Dendritic cell treated with granulocyte-macrophage colony-stimulating factor and Interleukin-4, amounts not matched to agents 40 ng/mL and 50 ng/mL, for 4 days (primary cell): ENCODE data around the gene PRKAR2B.
"Not testable (repeated sequence)": the region's sequence is repeated elsewhere in the genome, so short reads cannot be mapped to it uniquely, and the experiment has no call there.

Source experiments
- H3K27ac Mint-ChIP-seq: one replicate; pipeline ENCODE4 v1.8.0; 2022; ENCODE audit warnings: mild to moderate bottlenecking, mixed read lengths
- H3K27me3 Mint-ChIP-seq: one replicate; pipeline ENCODE4 v1.8.0; 2022; ENCODE audit warnings: mild to moderate bottlenecking, mixed read lengths
- H3K36me3 Mint-ChIP-seq: one replicate; pipeline ENCODE4 v1.8.0; 2022; ENCODE audit warnings: low read depth, mixed read lengths
- H3K4me1 Mint-ChIP-seq: one replicate; pipeline ENCODE4 v1.8.0; 2022; ENCODE audit warnings: low read depth, mixed read lengths
- H3K4me3 Mint-ChIP-seq: one replicate; pipeline ENCODE4 v1.8.0; 2022; ENCODE audit warnings: mild to moderate bottlenecking, moderate library complexity, mixed read lengths
- H3K9me3 Mint-ChIP-seq: one replicate; pipeline ENCODE4 v1.8.0; 2022; ENCODE audit warnings: mixed read lengths
- intact Hi-C: fragments of 100-400 bp; cut with micrococcal nuclease; formaldehyde crosslinking; loops from one replicate; pipeline ENCODE4 v1.15.0; 2022

PRKAR2B gene

DNA sequence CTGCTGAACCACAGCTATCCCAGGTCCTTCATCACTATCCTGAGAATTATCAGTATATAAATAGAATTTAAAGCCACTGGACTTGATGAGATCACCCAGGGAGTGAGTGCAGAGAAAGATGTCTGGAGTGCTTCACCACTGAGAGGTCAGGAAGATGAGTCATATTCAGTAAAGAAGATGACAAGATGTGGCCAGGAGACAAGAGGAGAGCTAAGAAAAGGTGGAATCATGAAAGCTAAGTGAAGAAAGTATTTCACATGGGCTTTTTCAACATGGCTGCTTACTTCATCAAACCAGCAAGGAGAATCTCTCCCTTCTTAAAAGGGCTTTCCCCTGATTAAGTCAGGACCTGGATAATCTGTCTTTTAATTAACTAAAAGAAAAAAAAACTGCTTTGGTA lies 9.1 kb upstream of the PRKAR2B start:
- Mint-ChIP-seq H3K9me3 (peaks cover 13% of the 10 kb centered on the region), H3K27me3 (no peaks in the 10 kb centered on the region), H3K4me3 (no peak overlapping the region), H3K36me3 (no peaks in the 10 kb centered on the region), H3K4me1 (peaks cover 20% of the 10 kb centered on the region), H3K27ac (no peak overlapping the region)
- intact Hi-C loops, result no loop called here

DNA sequence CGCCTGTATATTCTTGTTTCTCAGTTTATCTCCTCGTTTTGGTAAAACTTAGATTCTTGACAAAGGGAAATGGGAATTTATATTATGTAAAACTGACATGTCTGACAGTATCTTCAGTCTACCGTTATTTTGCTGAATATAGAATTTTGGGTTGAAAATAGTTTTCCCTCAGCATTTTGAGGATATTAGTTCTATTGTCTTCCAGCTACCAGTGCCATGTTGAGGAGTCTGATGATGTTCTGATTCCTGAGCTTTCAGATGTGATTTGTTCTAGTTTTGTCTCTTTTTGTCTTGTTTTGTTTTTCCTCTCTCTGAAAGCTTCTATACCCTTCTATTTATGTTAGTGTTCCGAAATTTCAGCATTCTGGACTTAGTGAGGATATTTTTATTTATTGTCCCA lies 8.0 kb upstream of the PRKAR2B start:
- Mint-ChIP-seq H3K36me3 (no peaks in the 10 kb centered on the region), H3K27me3 (no peaks in the 10 kb centered on the region), H3K9me3 (peaks cover 13% of the 10 kb centered on the region), H3K4me1 (peaks cover 27% of the 10 kb centered on the region), H3K27ac (no peak overlapping the region), H3K4me3 (no peak overlapping the region)
- intact Hi-C loops, result no loop called here

DNA sequence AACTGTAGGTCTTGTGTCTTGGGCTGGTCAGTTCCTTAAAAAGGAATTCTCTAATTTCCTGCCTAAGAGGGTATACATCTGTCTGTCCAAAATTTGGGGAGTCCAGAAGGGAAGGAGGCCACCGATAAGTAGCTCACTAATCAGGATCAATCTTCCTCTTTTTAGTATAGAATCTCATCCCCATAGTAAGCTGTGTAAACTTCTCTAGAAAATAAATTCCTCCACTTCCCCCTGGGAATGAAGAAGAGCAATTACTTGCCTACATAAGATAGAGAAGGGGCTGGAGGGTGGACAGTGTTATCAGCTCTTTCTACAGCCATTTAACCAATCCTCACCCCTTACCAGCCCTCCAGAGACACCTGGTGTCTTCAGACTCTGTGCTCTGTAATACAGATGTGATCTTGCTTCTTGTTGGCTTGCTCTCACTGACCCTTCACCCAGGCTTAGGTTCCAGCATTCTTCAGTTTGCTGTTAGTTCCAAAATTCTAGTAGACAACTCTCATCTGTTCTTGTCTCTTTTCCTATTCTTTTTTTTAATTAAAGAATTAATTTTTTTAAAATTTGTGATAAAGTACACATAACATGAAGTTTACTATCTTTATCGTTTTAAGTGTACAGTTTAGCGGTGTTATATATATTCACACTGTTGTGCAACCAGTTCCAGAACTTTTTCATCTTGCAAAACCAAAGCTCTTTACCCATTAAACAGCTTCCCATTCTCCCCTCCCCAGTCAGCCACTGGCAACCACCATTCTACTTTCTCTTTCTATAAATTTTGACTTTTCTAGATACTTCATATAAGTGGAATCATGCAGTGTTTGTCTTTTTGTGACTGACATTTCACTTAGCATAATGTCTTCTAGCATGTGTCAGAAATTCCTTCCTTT lies 6.5 kb upstream of the PRKAR2B start:
- Mint-ChIP-seq H3K36me3 (no peaks in the 10 kb centered on the region), H3K9me3 (peaks cover 13% of the 10 kb centered on the region), H3K27me3 (no peaks in the 10 kb centered on the region), H3K27ac (peak overlapping the region; percentile 45), H3K4me3 (no peak overlapping the region), H3K4me1 (peaks cover 33% of the 10 kb centered on the region)
- intact Hi-C loops, result no loop called here

DNA sequence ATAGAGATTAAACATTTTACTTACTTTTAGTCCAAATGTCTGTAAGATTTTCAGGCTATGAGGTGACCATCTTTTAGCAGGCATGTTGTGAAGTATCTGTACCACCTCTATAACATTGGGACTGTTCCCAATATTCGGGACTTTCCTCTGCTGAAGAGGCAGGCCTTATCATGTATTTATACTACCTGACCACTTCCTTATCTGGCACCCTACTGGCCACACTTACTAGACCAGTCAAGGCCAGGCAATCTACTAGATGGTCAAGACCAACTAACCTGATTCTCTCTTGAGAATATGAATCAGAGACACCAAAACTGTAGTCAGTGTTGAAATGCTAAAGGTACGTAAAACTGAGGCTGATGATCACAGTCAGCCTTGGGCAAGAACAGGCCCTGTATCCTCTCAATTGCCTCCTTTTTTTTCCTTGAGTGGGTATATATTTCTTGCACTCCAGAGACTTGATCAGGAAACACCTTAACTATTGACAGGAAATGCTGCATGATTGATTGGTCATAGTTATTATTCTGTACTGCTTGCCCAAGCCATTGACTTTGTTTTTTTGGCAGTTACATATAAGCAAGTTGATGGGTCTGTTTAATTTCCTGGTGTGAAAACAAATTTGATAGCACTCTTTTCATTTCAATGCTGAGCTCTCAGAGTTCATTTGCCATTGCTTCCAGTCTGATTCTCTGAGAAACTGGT lies 5.2 kb upstream of the PRKAR2B start:
- Mint-ChIP-seq H3K4me1 (peaks cover 37% of the 10 kb centered on the region), H3K9me3 (peaks cover 13% of the 10 kb centered on the region), H3K36me3 (no peaks in the 10 kb centered on the region), H3K27ac (no peak overlapping the region), H3K4me3 (no peak overlapping the region), H3K27me3 (no peaks in the 10 kb centered on the region)
- intact Hi-C loops, result no loop called here

DNA sequence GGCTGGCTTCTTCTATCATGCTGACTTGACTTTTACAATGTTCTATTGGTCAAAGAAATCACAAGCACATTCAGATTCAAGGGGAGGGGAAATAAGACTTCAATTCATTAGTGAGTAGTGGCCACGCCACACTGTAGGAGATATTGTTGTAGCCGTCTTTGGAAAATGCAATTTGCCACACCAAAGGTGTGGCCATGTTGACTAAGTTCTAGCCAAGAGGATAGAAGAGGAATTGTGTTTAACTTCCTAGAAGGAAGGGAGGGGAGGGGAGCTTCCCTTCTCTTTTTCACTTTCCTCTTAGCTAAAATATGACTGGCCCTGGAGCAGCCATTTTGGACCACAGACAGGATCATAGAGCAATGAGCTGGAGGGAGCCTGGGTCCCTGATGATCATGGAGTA lies 3.4 kb upstream of the PRKAR2B start:
- peak overlapping the region; percentile 83 for H3K4me3 Mint-ChIP-seq
- intact Hi-C loops, result loop anchor here (5.0 to 10.0 kb wide), 2 partner anchors 89 to 104 kb away; no protein-coding TSS in a partner anchor
- peak overlapping the region; percentile 93 for H3K27ac Mint-ChIP-seq
- H3K4me1 Mint-ChIP-seq, result peaks cover 44% of the 10 kb centered on the region
- peaks cover 9% of the 10 kb centered on the region for H3K9me3 Mint-ChIP-seq
- H3K36me3 Mint-ChIP-seq, result peaks cover 7% of the 10 kb centered on the region
- peaks cover 3% of the 10 kb centered on the region for H3K27me3 Mint-ChIP-seq

DNA sequence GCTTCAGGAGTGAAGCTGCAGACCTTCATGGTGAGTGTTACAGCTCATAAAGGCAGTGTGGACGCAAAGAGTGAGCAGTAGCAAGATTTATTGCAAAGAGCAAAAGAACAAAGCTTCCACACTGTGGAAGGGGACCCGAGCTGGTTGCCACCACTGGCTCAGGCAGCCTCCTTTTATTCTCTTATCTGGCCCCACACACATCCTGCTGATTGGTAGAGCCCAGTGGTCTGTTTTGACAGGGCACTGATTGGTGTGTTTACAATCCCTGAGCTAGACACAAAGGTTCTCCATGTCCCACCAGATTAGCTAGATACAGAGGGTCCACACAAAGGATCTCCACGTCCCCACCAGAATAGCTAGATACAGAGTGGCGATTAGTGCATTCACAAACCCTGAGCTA lies 2.7 kb upstream of the PRKAR2B start:
- H3K9me3 Mint-ChIP-seq, H3K27me3 Mint-ChIP-seq, H3K36me3 Mint-ChIP-seq: not testable (repeated sequence)
- Mint-ChIP-seq H3K27ac (peak overlapping the region; percentile 93), H3K4me3 (peak overlapping the region; percentile 83), H3K4me1 (peaks cover 49% of the 10 kb centered on the region)
- intact Hi-C loops, result loop anchor here (5.0 to 10.0 kb wide), 2 partner anchors 89 to 103 kb away; no protein-coding TSS in a partner anchor

DNA sequence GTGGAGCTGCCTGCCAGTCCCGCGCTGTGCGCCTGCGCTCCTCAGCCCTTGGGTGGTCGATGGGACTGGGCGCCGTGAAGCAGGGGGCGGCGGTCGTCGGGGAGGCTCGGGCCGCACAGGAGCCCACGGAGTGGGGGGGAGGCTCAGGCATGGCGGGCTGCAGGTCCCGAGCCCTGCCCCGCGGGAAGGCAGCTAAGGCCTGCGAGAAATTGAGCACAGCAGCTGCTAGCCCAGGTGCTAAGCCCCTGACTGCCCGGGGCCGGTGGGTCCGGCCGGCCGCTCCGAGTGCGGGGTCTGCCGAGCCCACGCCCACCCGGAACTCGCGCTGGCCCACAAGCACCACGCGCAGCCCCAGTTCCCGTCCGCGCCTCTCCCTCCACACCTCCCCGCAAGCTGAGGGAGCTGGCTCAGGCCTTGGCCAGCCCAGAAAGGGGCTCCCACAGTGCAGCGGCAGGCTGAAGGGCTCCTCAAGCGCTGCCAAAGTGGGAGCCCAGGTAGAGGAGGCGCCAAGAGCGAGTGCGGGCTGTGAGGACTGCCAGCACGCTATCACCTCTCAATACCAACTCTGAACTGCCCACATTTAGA lies 2.1 kb upstream of the PRKAR2B start:
- H3K4me1 Mint-ChIP-seq, result peaks cover 48% of the 10 kb centered on the region
- not testable (repeated sequence) for H3K4me3 Mint-ChIP-seq, H3K27me3 Mint-ChIP-seq, H3K36me3 Mint-ChIP-seq, H3K9me3 Mint-ChIP-seq, H3K27ac Mint-ChIP-seq
- intact Hi-C loops, result loop anchor here (5.0 to 10.0 kb wide), 2 partner anchors 90 to 102 kb away; no protein-coding TSS in a partner anchor

DNA sequence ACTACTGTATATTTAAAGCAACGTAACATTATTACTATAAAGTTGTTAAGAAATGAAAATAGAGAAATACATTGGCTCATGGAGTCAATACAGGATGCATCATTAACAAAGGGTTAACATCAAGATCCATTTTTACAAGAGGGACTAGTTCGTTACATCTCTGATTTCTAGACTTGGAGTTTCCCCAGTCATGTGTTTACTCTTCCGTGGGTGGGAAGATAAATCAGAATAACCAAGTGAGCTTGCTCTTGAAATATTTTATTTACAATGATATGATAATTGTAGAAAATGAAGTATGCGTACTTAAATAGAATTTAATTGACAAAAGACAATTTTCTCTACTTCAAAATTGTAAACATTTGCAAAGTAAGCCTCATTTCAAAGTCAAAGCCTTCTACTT lies 1.0 kb upstream of the PRKAR2B start:
- peaks cover 37% of the 10 kb centered on the region for H3K4me1 Mint-ChIP-seq
- H3K4me3 Mint-ChIP-seq, result no peak overlapping the region
- H3K27me3 Mint-ChIP-seq, result peaks cover 3% of the 10 kb centered on the region
- H3K27ac Mint-ChIP-seq, result peak overlapping the region; percentile 35
- intact Hi-C loops, result loop anchor here (5.0 to 10.0 kb wide), 2 partner anchors 91 to 101 kb away; no protein-coding TSS in a partner anchor
- H3K36me3 Mint-ChIP-seq, result peaks cover 7% of the 10 kb centered on the region
- no peaks in the 10 kb centered on the region for H3K9me3 Mint-ChIP-seq

DNA sequence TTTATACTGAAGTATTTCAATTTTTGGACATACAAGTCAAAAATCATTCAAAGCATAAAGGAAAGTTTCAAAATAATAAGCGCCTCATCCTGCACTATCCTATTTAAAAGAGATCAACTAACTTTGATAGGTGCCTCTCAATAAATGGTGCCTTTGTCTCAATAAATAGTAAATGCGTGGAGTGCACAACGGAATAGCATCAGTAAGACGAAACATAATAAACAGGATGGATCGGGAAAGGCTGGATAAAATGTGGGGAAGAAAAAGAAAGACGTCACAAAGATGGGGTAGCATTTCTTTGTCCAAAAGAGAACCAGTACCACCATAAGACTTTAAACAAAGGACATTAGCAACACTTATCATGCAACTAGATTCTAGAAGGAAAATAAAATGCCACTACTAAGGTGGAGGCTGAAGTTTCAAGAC lies 571 bp upstream of the PRKAR2B start:
- no peaks in the 10 kb centered on the region for H3K9me3 Mint-ChIP-seq
- intact Hi-C loops, result loop anchor here (5.0 to 10.0 kb wide), 2 partner anchors 92 to 101 kb away; no protein-coding TSS in a partner anchor
- H3K4me3 Mint-ChIP-seq, result peak overlapping the region; percentile 63
- peak overlapping the region; percentile 35 for H3K27ac Mint-ChIP-seq
- peaks cover 34% of the 10 kb centered on the region for H3K4me1 Mint-ChIP-seq
- H3K27me3 Mint-ChIP-seq, result peaks cover 3% of the 10 kb centered on the region
- H3K36me3 Mint-ChIP-seq, result peaks cover 7% of the 10 kb centered on the region

DNA sequence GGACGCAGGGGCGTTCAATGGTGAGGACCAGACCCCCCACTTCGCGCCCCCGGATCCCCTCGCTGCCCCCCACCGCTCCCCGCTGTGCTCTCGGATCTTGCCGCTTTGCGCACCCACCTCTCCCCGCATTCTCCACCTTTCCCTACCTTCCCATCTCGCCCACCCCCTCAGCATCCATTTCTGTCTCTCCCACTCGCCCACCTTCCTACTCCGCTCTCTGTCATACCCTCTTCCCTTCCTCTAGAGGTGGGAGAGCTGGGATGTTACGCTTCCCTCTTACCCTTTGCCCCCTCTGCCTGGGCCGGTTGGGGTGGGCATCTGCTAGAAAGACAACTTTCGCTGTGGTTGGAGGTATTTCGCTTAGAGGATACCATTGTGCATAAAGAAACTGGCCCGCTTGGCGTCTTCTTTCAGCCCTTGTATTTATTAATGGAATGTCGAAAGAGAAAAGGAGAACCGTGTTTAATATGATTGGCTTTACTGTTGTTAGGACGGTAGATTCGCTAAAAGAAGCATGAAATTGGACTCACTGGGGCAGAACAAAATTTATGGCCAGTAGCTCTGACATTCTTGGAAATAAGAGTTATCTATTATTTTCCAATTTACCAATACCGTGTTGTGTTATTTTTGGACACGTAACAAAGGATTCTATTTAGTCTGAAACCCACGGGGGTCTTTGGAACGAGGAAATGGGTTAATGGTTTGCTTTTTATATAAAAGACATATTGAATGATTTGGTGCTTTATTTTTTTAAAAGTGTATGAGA lies 873 bp downstream of the PRKAR2B start:
- H3K27ac Mint-ChIP-seq, result peak overlapping the region; percentile 86

DNA sequence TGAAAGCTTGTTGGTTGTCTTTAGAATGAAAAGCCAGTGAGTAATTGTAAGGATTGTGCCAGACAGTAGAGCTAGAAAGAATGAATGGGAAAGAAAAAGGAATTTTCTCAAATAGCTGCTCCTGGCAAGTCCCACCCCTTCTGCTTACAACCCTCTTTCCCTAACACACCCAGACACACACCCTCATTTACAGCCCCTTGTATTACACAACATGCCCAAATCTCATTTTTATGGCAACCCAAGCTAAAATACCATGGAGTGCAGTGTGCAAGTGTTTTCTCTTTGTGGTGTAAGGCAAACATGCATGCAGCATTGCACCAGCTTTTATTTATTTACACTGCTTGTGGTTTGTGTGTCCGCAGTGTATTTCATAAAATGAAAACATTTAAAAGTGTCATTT lies 1.5 kb downstream of the PRKAR2B start:
- Mint-ChIP-seq H3K27ac (peak overlapping the region; percentile 86), H3K4me1 (peaks cover 38% of the 10 kb centered on the region), H3K27me3 (peaks cover 3% of the 10 kb centered on the region), H3K4me3 (peak overlapping the region; percentile 97), H3K9me3 (no peaks in the 10 kb centered on the region), H3K36me3 (peaks cover 7% of the 10 kb centered on the region)
- intact Hi-C loops, result loop anchor here (10.0 kb wide), 1 partner anchor 99 kb away; no protein-coding TSS in a partner anchor

More for the DNA sequence above, 873 bp downstream of the PRKAR2B start:
- Mint-ChIP-seq H3K4me3 (peak overlapping the region; percentile 97), H3K36me3 (peaks cover 7% of the 10 kb centered on the region), H3K9me3 (no peaks in the 10 kb centered on the region), H3K27me3 (peaks cover 3% of the 10 kb centered on the region), H3K4me1 (peaks cover 40% of the 10 kb centered on the region)
- intact Hi-C loops, result loop anchor here (10.0 kb wide), 1 partner anchor 99 kb away; no protein-coding TSS in a partner anchor

DNA sequence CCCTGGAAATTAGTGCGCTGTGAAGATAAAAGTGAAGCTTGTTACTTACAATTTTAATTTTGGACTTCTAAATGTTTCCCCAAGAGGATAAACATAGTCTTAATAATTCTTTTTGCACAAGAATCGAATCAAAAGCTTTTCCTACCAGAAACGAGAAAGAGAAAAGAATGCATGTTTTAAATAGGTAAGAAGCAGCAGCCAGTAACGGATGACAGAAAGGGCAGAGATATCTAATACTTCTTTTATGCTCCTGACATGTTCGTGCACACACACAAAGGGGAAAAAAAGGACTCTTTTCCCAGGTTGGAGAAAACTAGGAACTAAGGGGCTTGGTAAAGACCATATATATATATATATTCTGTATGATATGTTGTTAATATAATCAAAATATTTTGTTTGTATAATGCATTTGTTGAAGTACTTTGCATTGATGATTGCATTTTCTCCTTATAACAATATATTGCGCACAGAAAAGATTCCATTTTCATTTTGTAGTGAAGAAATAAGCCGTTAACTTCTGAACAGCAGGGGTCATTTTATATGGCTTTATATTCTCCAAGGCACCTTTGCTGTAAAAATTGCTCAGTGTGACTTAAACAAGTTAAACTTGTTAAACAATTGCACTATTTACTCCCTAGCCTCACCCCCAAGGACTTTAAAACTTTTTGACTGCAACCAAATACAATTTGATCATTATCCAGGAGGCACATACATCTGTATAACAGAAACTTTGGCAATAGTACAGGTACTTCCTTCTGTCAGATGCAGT lies 2.2 kb downstream of the PRKAR2B start:
- H3K27me3 Mint-ChIP-seq, result peaks cover 3% of the 10 kb centered on the region
- H3K4me1 Mint-ChIP-seq, result peaks cover 31% of the 10 kb centered on the region
- intact Hi-C loops, result loop anchor here (10.0 kb wide), 1 partner anchor 98 kb away; no protein-coding TSS in a partner anchor

More for the DNA sequence above, 2.2 kb downstream of the PRKAR2B start:
- Mint-ChIP-seq H3K4me3 (no peak overlapping the region), H3K36me3 (peaks cover 7% of the 10 kb centered on the region), H3K9me3 (no peaks in the 10 kb centered on the region), H3K27ac (no peak overlapping the region)
